HepG2 (cell line): ENCODE data around the gene ATG16L2. TPM values are rescaled to one million over a fixed set of nuclear protein-coding genes. Genes with fewer than 3 reads are reported as not detected.

Experiments used
- EP300 ChIP-seq, 3 experiments: sonication (generic) in 1 of 3; formaldehyde crosslinking in 1 of 3; IDR thresholded peaks; 2 replicates each; pipeline versions ENCODE4 v1.5.1 to v1.6.1; 2011 to 2020; ENCODE audit warnings: low read depth in 2 of 3, low read length in 2 of 3, borderline replicate concordance in 1 of 3, improper control_type of control experiment in 1 of 3, mild to moderate bottlenecking in 1 of 3, missing genetic modification reagents in 1 of 3, moderate library complexity in 1 of 3
- FUBP1 ChIP-seq: sonication (generic); formaldehyde crosslinking; IDR thresholded peaks from 2 replicates; pipeline ENCODE4 v1.5.1; 2020; ENCODE audit warnings: missing genetic modification reagents, mild to moderate bottlenecking, borderline replicate concordance
- GTF2F1 ChIP-seq: fragments of 150-350 bp; IDR thresholded peaks from 2 replicates; pipeline ENCODE4 v1.6.1; 2014; ENCODE audit warnings: low read length
- HOXD1 ChIP-seq: sonication (generic); formaldehyde crosslinking; IDR thresholded peaks from 2 replicates; pipeline ENCODE4 v1.5.0; 2020; ENCODE audit warnings: missing genetic modification reagents
- MEF2D ChIP-seq: sonication (generic); formaldehyde crosslinking; IDR thresholded peaks from 2 replicates; pipeline ENCODE4 v1.5.1; 2020; ENCODE audit warnings: mild to moderate bottlenecking, missing genetic modification reagents
- RBFOX2 ChIP-seq: fragments of 200-400 bp; formaldehyde crosslinking; IDR thresholded peaks from 2 replicates; pipeline ENCODE4 v1.6.1; 2017; ENCODE audit warnings: low read depth, mild to moderate bottlenecking, low read length
- RFX3 ChIP-seq: IDR thresholded peaks from 2 replicates; pipeline ENCODE4 v1.6.1; 2016; ENCODE audit warnings: missing biosample characterization, missing genetic modification reagents
- SSRP1 ChIP-seq: IDR thresholded peaks from 2 replicates; pipeline ENCODE4 v1.6.1; 2016; ENCODE audit warnings: control low read depth
- ZNF142 ChIP-seq: sonication (generic); formaldehyde crosslinking; IDR thresholded peaks from 2 replicates; pipeline ENCODE4 v1.4.0; 2020; ENCODE audit warnings: missing genetic modification reagents
- ZNF547 ChIP-seq: sonication (generic); formaldehyde crosslinking; IDR thresholded peaks from 2 replicates; pipeline ENCODE4 v1.5.1; 2020; ENCODE audit warnings: mild to moderate bottlenecking, missing genetic modification reagents
- ZNF746 ChIP-seq: sonication (generic); formaldehyde crosslinking; IDR thresholded peaks from 2 replicates; pipeline ENCODE4 v1.8.0; 2022; ENCODE audit warnings: mild to moderate bottlenecking, missing genetic modification reagents
- ZSCAN29 ChIP-seq: sonication (generic); formaldehyde crosslinking; conservative IDR thresholded peaks from 2 replicates; pipeline ENCODE4 v1.4.0; 2020; ENCODE audit warnings: mild to moderate bottlenecking, missing genetic modification reagents
- polyA plus RNA-seq, 8 experiments: library from polyadenylated mRNA; depleted of rRNA in 3 of 8; stranded (reverse) in 7 of 8; unstranded in 1 of 8; fragments of >200 nt; fragmentation: Illumina TruSeq in 4 of 8; extraction: Trizol in 4 of 8; gene quantifications; 2 replicates each; pipeline versions ENCODE4 v1.2.1 to v1.2.3, GENCODE V29; 2011 to 2016; ENCODE audit warnings: low read depth in 4 of 8, missing spikeins in 1 of 8, mixed read lengths in 1 of 8; ENCODE audit not compliant: insufficient read depth in 1 of 8
- total RNA-seq, 5 experiments: library from RNA; depleted of rRNA; stranded (reverse); fragments of >200 nt; fragmentation: Illumina TruSeq; extraction: Trizol; gene quantifications; 2 replicates each; pipeline ENCODE4 v1.2.3, GENCODE V29; 2016; ENCODE audit warnings: low read depth in 1 of 5

Gene ATG16L2
- total and polyA plus RNA-seq, 2 of the 13 experiments (the other 11 are each of a cell fraction or from before 2014, with no cell fraction given): 6.2 to 14.8 TPM

- peak in 1 of 2 experiments; percentile 73; a peak in 1 of 4 replicates for TF ChIP-seq EP300 (IDR thresholded peaks at IDR 0.05; ENCODE audit: low read depth in 2 of 2, low read length in 2 of 2)
- TF ChIP-seq EP300 (CRISPR knock-in tag; IDR thresholded peaks at IDR 0.05; ENCODE audit: borderline replicate concordance): peak; percentile 57; the same call in 1 of the 2 replicates
- no peak for TF ChIP-seq MEF2D (CRISPR knock-in tag)
- no peak for TF ChIP-seq HOXD1 (CRISPR knock-in tag)
- TF ChIP-seq RBFOX2: no peak
- no peak for TF ChIP-seq ZNF547 (CRISPR knock-in tag)
- TF ChIP-seq ZSCAN29 (CRISPR knock-in tag): no peak
- no peak for TF ChIP-seq GTF2F1
- no peak for TF ChIP-seq SSRP1 (CRISPR knock-in tag)
- TF ChIP-seq ZNF142 (CRISPR knock-in tag): no peak
- no peak for TF ChIP-seq RFX3 (CRISPR knock-in tag)
- no peak for TF ChIP-seq FUBP1
- TF ChIP-seq ZNF746: 0 out of 2 replicates have a peak, but pooled peaks have one; percentile 33
These were observed 27.7 kb upstream of the ATG16L2 start (continued) for GRCh38 chr11:72786305-72787215.
